ENCODE data around the gene VDR.

VDR gene

GRCh38 chr12:47802312-47802711 lies 102.5 kb downstream of the VDR start:
- TF ChIP-seq CTCF (conservative IDR thresholded peaks at IDR 0.05; ENCODE audit: low read depth, low read length): peak; percentile 60
- no peak overlapping the region for H3K4me3 ChIP-seq (ENCODE audit: low read depth, low read length)

GRCh38 chr12:47801904-47802246 lies 102.9 kb downstream of the VDR start:
- no peak for DNase-seq (ENCODE audit: low read depth)
- no peak overlapping the region for H3K4me3 ChIP-seq (ENCODE audit: low read depth, low read length)
- no peak for TF ChIP-seq CTCF (conservative IDR thresholded peaks at IDR 0.05; ENCODE audit: low read depth, low read length)

More at GRCh38 chr12:47802312-47802711, 102.5 kb downstream of the VDR start:
- DNase-seq (ENCODE audit: low read depth): no peak

- peak; percentile 64 for DNase-seq (ENCODE audit: low read depth)
- no peak overlapping the region for H3K4me3 ChIP-seq (ENCODE audit: low read depth, low read length)
- peak; percentile 73 for TF ChIP-seq CTCF (conservative IDR thresholded peaks at IDR 0.05; ENCODE audit: low read depth, low read length)
Observed at GRCh38 chr12:47801170-47801903, 103.5 kb downstream of the VDR start.

- no peak for DNase-seq (ENCODE audit: low read depth)
- H3K4me3 ChIP-seq (ENCODE audit: low read depth, low read length): no peak overlapping the region
- no peak for TF ChIP-seq CTCF (conservative IDR thresholded peaks at IDR 0.05; ENCODE audit: low read depth, low read length)
Observed at GRCh38 chr12:47800582-47800981, 104.2 kb downstream of the VDR start.

- TF ChIP-seq CTCF (conservative IDR thresholded peaks at IDR 0.05; ENCODE audit: low read depth, low read length): no peak
- no peak for DNase-seq (ENCODE audit: low read depth)
Observed at GRCh38 chr12:47799357-47799955, 105.3 kb downstream of the VDR start.

GRCh38 chr12:47798382-47798948 lies 106.3 kb downstream of the VDR start:
- no peak for TF ChIP-seq CTCF (conservative IDR thresholded peaks at IDR 0.05; ENCODE audit: low read depth, low read length)
- H3K4me3 ChIP-seq (ENCODE audit: low read depth, low read length): no peak overlapping the region
- DNase-seq (ENCODE audit: low read depth): no peak

More at GRCh38 chr12:47799357-47799955, 105.3 kb downstream of the VDR start:
- no peak overlapping the region for H3K4me3 ChIP-seq (ENCODE audit: low read depth, low read length)
